ENCODE data around the gene RASGRF2.
A peak's percentile ranks its signal among the peaks of the same experiment; 100 is the strongest.
"Not testable (repeated sequence)": the region's sequence is repeated elsewhere in the genome, so short reads cannot be mapped to it uniquely, and the experiment has no call there.

Gene RASGRF2

GRCh38 chr5:81268521-81269196, 308.5 kb downstream of the RASGRF2 start:
- DNase-seq = no peak
- H3K36me3 Mint-ChIP-seq (ENCODE audit: low read depth) = peaks cover 55% of the 10 kb centered on the region
- no peak for TF ChIP-seq CTCF (IDR thresholded peaks at IDR 0.05)
- peaks cover 5% of the 10 kb centered on the region for H3K4me1 Mint-ChIP-seq
- H3K27ac Mint-ChIP-seq = no peak overlapping the region
- no peak overlapping the region for H3K4me3 Mint-ChIP-seq
- H3K27me3 Mint-ChIP-seq (ENCODE audit: low read depth, poor library complexity) = no peaks in the 10 kb centered on the region
- H3K9me3 Mint-ChIP-seq = peaks cover 45% of the 10 kb centered on the region

GRCh38 chr5:81269751-81270393, 309.7 kb downstream of the RASGRF2 start:
- no peak for TF ChIP-seq CTCF (IDR thresholded peaks at IDR 0.05)
- peaks cover 49% of the 10 kb centered on the region for H3K9me3 Mint-ChIP-seq
- H3K4me3 Mint-ChIP-seq = no peak overlapping the region
- H3K27ac Mint-ChIP-seq = peak overlapping the region; percentile 75
- DNase-seq = no peak
- H3K4me1 Mint-ChIP-seq = peaks cover 5% of the 10 kb centered on the region
- no peaks in the 10 kb centered on the region for H3K27me3 Mint-ChIP-seq (ENCODE audit: low read depth, poor library complexity)
- H3K36me3 Mint-ChIP-seq (ENCODE audit: low read depth) = peaks cover 57% of the 10 kb centered on the region

GRCh38 chr5:81270394-81271027, 310.3 kb downstream of the RASGRF2 start:
- H3K4me3 Mint-ChIP-seq; H3K4me1 Mint-ChIP-seq; DNase-seq; H3K27me3 Mint-ChIP-seq (ENCODE audit: low read depth, poor library complexity): not testable (repeated sequence)
- peak overlapping the region; percentile 34 for H3K27ac Mint-ChIP-seq
- H3K9me3 Mint-ChIP-seq = peaks cover 56% of the 10 kb centered on the region
- H3K36me3 Mint-ChIP-seq (ENCODE audit: low read depth) = peaks cover 57% of the 10 kb centered on the region

Data from nephron progenitor cell (in vitro differentiated cells).